Amniotic stem cell (primary cell): Measurements from ENCODE around the gene FAM177A1.
"Not testable (repeated sequence)": the region's sequence is repeated elsewhere in the genome, so short reads cannot be mapped to it uniquely, and the experiment has no call there.

Experiments used
- DNase-seq: peaks from one replicate; lab custom pipeline; 2025; lab: John Stamatoyannopoulos, UW

The FAM177A1 gene

GRCh38 chr14:35046048-35046750 lies at the start of gene FAM177A1:
TSS of gene FAM177A1 (plus strand) at chr14:35046272. CDS start at chr14:35046464, 192 bp downstream.
- peak; percentile 90 for DNase-seq

GRCh38 chr14:34997762-34998161 lies 48.3 kb upstream of the FAM177A1 start:
- no peak for DNase-seq

GRCh38 chr14:34999500-34999899 lies 46.6 kb upstream of the FAM177A1 start:
- no peak for DNase-seq

- DNase-seq: no peak
These were observed 44.5 kb upstream of the FAM177A1 start for GRCh38 chr14:35001621-35002020.

- no peak for DNase-seq
These were observed 41.2 kb upstream of the FAM177A1 start for GRCh38 chr14:35004839-35005238.

GRCh38 chr14:35016568-35016967 lies 29.5 kb upstream of the FAM177A1 start:
- DNase-seq: no peak

GRCh38 chr14:35020713-35021112 lies 25.4 kb upstream of the FAM177A1 start:
- DNase-seq: no peak

- DNase-seq: no peak
These were observed 17.6 kb upstream of the FAM177A1 start for GRCh38 chr14:35028435-35028834.

- DNase-seq: no peak
These were observed 13.5 kb upstream of the FAM177A1 start for GRCh38 chr14:35032562-35032961.

- DNase-seq: no peak
These were observed 11.6 kb upstream of the FAM177A1 start for GRCh38 chr14:35034440-35034833.

GRCh38 chr14:35034944-35035554 lies 11.0 kb upstream of the FAM177A1 start:
- not testable (repeated sequence) for DNase-seq

- not testable (repeated sequence) for DNase-seq
These were observed 7.8 kb upstream of the FAM177A1 start for GRCh38 chr14:35038312-35038711.

- no peak for DNase-seq
These were observed 3.4 kb upstream of the FAM177A1 start for GRCh38 chr14:35042632-35043031.

GRCh38 chr14:35043046-35043445 lies 3.0 kb upstream of the FAM177A1 start:
- no peak for DNase-seq

GRCh38 chr14:35044939-35045797 lies 904 bp upstream of the FAM177A1 start:
- DNase-seq: no peak

GRCh38 chr14:35045798-35046047 lies 349 bp upstream of the FAM177A1 start:
- no peak for DNase-seq

- no peak for DNase-seq
These were observed 872 bp downstream of the FAM177A1 start for GRCh38 chr14:35046751-35047536.

GRCh38 chr14:35047976-35048513 lies 2.0 kb downstream of the FAM177A1 start:
- DNase-seq: no peak

- no peak for DNase-seq
These were observed 4.6 kb downstream of the FAM177A1 start for GRCh38 chr14:35050652-35051051.

GRCh38 chr14:35051796-35052195 lies 5.7 kb downstream of the FAM177A1 start:
- no peak for DNase-seq

GRCh38 chr14:35052637-35053036 lies 6.6 kb downstream of the FAM177A1 start:
- no peak for DNase-seq
